HG03039 (cell line): ENCODE results near the gene CTNNA3.

Source experiments
- ATAC-seq: cut with Tn5 transposase; IDR thresholded peaks from one replicate; pipeline ENCODE4 v1.9.1; 2021; ENCODE audit warnings: mild to moderate bottlenecking, moderate library complexity; ENCODE audit not compliant: unreplicated experiment

Gene CTNNA3

DNA sequence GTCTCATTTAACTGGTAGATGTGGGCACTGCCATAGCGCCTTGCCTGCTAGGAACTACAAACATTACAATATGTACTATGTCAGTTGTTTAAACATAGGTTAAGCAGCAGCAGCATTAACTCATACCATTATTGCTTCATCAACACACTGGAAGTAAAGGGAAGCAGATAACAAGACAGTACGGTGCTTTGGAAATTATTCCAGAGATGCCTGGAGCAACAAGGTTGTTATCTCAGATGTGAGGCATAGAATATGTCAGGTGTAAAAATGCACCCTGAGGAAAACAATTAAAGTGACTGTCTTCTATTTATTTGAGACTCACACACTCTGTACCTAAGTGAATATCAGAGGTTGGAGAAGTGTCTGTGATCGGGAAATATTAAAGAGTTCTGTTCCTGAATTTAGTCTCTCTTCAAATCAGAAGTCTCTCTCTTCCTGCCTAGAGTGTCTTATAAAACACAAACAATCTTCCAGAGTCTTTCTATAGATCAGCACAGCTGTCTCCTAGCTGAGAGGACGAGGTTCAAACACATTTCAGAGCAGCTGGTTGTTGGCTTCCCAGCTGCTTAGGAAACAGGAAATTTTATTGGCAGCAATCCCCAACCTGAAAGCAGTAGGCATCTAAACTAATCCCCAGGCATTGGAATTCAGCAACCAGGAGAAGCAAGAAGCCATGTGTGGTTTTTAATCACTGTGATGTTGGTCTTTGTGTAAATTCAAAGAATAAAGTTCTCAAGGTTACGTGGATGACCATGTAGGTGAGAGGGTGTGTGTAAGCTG is 1764.5 kb downstream of the CTNNA3 start:
- no peak for ATAC-seq

DNA sequence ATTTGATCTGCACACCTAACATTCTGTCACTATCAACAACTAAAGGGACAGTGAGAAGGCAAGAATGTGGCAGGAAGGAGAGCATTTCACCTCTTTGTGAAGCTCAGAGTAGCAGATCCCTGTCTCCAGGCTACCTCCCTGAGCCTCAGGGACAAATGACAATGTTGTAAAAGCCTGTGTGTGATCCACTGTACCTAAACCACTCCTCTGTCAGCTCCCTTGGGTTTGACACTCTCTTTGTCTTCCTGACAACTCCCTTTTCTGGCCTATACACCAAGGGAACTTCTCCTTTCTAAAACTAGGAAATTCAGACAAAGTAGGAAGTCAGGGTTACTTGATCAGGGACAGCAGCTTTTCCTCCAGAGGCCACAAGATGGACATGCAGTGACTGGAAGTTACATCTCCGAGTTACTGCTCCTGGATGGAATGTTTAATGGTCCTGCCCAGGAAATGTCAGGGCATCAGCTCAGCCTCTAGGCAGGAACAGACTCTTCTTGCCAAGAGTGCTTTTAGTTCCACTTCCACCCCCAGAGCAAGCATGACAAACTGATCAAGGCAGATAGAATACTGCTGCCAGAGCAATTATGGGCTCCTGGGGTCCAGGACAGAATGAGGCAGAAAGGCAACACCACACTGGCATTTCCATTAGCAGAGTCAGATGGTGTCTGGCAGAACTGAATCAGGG is 1784.7 kb downstream of the CTNNA3 start:
- ATAC-seq, result no peak

DNA sequence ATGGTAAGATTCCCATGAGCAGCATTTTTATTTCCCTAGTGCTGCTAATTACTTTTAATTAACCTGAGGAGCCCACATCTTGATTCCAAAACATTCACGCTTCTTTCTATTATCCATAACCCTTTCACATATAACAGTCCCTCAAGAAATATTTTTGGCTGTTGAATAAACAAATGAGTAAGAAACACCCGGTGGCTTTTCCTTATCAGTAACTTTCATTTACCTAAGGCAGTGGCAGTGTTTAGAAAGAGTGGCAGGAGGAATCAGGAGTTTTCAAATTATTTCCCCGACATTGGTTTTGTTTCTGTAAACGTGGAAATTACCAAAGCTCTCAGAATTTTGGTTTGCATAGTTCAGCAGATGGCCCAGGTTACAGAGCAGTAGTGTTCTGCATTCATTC is 1785.8 kb downstream of the CTNNA3 start:
- ATAC-seq, result no peak

DNA sequence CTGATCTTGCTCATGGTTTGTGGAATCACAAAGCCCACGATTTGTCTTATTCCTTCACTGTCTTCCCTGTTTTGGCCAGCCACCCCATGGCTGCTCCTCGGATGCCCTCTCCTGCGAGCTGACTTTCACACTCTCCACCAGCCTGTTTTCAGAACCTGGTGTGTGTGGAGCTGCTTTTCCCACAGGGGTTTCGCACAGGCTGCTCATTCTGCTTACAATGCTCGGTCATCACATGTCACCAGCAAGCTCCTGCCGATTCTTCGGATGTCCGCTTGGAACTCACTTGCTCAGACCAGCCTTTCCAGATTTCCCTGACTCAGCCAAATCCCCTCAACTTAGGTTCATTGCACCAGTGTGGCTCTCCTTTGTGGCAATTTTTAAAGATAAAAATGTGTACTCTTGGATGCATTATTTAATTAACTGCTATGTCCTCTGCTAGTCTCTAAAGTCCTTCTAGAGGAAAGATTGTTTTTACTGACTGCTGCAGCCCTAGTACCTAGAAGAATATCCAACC is 1788.7 kb downstream of the CTNNA3 start:
- ATAC-seq, result no peak

DNA sequence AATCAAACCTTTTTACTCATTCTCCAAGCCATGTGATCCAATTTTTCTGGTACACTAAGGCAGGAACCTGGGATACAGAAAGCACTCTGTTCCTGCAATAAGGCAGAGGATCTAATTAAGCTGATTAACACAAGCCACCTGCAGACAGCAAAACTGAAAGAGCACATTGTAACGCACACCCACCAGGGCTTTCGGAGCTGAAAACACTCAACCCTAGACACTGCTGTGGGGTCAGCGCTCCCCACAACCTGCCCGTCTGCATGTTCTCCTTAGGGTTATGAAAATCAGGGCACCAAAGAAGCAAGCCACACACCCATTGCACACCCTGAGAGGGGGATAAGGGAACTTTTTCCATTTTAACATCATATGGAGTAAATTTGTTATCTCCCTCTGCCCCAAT is 1792.4 kb downstream of the CTNNA3 start:
- no peak for ATAC-seq

DNA sequence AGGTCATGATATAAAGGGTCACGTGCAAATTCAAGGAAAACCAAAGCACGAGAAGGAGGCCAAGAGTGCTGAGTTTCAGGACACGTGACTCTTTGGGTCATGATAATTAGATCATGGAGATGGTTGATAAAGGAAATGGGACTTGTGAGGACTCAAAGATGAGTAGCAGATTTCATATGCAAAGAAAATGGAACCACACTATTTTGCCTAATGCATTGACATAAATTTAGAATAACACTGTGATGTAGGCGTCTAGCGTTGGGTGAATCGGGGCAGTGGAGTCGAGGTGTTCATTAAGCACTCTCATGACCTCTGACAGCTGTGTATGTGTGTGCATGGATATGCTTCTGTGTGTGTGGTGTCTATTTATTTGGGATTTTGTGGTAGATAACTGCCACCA is 1795.7 kb downstream of the CTNNA3 start:
- no peak for ATAC-seq

DNA sequence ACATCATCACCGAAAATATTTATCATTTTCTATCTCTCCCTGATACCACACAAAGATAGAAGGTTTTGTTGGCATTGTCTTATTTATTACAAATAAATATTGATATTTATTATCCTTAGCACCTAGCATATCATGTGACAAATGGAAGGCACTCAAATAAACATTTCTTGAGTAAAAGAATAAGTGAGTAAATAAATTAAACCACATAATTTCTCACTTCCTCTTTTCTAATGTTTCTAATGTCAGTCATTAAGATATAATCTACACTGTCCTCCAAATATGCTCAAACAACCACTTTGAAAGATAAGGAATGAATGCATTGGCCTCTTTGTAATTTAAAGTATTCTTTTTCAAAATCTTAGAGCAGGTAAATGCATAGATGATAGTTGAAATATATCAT is 1797.9 kb downstream of the CTNNA3 start:
- no peak for ATAC-seq

DNA sequence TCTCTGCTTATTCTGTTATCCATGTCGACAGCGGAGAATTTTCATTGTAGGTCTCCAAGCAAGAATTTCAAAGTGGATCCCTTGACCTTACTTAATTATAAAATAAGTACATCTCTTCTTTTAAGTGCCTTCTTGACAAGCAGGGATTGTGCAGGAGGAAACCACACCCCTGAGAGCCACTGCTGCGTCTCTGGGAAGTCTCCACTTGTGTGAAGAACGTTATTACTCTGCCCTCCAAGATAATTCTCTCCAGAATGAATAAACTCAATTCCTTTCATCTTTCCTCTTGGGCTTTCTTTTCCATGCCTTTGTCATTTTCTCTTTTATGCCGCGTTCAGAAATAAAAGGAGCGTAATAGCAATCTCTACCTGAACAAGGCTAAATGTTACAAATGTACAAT is 1801.0 kb downstream of the CTNNA3 start:
- ATAC-seq, result no peak

DNA sequence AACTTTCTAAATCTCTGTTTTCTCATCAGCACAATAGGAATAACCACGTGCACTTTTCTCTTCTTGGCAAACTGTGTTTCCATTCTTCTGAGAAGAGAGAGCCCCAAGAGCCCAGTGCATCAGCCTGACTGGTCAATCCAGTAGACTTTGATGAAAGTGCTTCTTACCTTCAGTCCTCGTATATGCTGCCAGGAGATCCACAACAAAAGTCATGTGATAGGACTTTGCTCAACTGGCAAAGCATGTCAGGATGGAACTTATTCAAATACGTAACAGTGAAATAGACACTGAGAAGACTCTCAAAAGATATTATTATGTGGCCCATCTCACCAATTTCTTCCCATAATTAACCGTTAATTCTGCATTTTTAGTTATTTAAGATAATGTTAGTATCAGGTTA is 1801.6 kb downstream of the CTNNA3 start:
- no peak for ATAC-seq

DNA sequence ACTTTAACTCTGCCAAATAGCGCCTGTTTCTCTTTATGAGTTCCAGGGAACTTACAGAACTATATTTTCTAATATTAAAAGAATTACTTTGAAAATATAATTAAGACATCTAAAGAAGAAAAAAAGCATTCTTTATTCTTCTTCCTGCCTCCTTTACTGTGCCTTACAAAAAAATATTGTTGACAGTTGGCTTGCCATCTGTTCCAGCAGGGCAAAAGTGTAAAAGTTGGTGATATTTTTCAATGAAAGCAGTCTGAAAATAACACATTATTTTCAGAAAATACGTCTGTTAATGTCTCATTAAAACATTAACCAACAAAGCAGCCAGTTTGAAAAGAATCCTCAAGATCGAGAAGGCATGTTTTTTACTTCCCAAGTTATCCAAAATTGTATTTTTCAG is 1802.3 kb downstream of the CTNNA3 start:
- no peak for ATAC-seq

DNA sequence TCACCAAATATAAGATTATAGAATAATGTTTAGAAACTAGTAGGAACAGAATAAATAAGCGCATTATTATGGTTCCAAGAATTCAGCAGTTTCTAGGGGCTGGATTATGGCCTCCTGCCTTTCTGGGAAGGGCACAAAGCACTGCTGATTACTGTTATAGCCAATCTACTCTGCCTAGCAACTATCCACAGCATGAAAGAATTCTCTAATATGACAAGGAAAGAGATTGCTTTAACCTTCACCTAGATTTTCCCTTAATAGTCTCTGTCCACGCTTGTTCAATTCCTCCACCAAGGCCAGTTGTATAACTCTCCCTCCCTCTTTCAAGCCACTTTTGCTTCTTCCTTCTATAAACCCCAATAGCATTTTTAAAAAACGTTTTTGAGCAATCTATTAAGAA is 1803.7 kb downstream of the CTNNA3 start:
- ATAC-seq, result no peak

DNA sequence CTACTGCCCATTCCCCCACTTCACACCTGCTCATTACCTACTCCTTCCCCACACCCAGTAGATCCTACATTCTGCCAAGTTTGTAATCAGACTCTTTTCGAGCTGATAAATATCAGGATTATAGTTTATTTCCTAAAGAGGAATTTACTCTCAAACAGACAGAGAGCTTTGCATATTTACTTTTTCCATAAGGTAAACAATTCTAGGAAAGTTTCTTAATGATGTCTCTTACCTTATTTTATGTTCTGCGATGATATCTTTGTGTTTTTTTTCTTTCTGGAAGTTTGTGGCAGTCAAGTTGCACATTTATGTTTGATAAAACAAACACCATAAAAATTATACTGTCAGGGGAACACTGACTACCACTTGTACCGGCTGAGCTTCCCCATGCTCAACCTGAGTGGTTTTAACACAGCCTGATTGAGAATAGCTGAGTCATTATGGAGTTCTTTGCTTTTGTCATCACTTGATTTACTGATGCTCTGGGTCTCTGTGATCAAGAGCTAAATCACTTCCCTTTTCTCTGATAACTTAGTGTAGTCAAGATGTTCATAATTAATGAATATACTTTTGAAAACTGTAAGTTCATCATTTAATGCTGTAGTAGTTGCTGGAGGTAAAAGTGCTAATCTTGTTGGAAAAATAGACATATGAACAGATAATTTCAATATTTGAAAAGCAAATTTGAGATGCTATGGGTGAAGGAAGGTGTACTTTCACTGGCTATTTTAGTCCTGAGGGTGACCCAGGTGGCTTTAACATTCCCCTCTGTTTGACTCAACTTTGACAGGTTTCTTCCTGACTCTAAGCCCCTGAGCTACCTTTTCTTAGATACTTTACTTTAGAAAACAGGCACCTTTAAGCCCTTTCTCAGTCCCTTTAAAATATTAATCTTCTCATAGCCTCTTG is 1804.7 kb downstream of the CTNNA3 start:
- peak; percentile 91 for ATAC-seq

DNA sequence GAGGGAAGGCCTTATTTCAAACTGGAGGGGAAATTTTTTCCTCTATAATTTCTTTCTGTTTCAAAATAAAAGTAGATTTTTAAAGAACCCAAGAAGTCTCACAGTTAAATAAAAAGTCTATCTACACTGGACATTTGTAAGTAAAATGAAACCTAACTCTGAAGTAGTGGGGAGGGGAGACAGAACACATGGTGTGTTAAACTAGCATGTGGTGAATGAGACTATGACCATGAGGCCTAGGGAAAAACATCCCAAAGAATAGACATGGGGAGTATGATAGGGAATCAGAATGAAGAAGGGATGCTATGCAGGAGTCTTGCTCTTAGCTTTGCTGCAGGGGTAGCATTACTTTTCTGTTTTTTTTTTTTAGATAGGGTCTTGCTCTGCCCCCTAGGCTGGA is 1831.5 kb downstream of the CTNNA3 start:
- no peak for ATAC-seq

DNA sequence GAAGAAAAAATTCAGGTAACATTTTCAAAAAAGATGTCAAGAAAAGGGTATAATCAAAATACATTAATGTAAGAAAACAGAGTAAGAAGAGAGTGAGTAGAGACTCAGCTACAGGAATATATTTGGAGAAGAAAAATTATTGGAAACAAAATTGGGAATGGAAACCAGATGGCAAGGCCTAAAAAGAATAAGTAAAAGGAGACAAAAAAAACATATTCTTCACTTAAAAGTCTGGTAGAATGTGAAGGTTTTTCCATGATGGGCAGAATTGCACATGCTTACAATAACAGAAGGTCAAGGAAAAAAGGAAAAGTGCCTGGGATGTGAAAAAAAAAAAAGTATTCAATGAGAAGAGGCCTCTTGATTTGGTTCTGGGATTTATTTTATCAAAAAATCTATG is 1832.0 kb downstream of the CTNNA3 start:
- no peak for ATAC-seq
